Neural cell (in vitro differentiated cells): ENCODE results near the gene NRG3.

Experiments
- CTCF ChIP-seq: fragments of 450-650 bp; IDR thresholded peaks from 2 replicates; pipeline ENCODE4 v1.5.1; 2014; ENCODE audit warnings: antibody characterized with exemption, mild to moderate bottlenecking, moderate library complexity; ENCODE audit not compliant: poor library complexity, severe bottlenecking
- EZH2 ChIP-seq: fragments of 200-600, 300-800 bp; shearing (Covaris generic), sonication (generic); IDR thresholded peaks from 2 replicates; pipeline ENCODE4 v1.6.1; 2014; ENCODE audit warnings: antibody characterized with exemption, low read length, borderline replicate concordance, mild to moderate bottlenecking; ENCODE audit not compliant: insufficient read depth, poor library complexity, severe bottlenecking
- POLR2AphosphoS5 ChIP-seq: IDR thresholded peaks from 2 replicates; pipeline ENCODE4 v1.6.1; 2012
- RAD21 ChIP-seq: fragments of 450-650 bp; conservative IDR thresholded peaks from 2 replicates; pipeline ENCODE4 v1.6.1; 2014; ENCODE audit warnings: antibody characterized with exemption, mild to moderate bottlenecking, moderate library complexity
- TAF1 ChIP-seq: IDR thresholded peaks from 2 replicates; pipeline ENCODE4 v1.6.1; 2012; ENCODE audit warnings: low read depth
- TF ChIP-seq, protein P1 (sequence below): IDR thresholded peaks from 2 replicates; pipeline ENCODE4 v1.6.1; 2012; ENCODE audit warnings: borderline replicate concordance

DNA sequence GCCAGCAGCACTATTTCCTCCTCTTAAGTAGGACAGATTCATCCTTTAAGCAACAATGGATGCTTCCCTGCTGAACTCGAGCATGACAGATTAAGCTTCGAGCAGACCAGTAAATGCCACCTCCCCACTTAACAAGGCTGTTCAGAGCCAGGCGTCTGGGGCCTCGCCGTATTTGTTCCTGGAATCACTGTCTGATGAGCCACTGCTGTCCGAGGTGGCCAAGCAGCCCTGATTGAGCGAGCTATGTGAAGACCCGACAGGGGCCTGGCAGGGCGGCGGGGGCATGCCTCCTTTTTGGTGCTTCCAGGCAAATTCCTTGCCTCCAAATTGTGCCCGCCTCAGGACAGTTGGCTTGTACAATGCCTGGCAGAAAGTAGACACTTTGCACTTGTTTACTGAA, 862.6 kb downstream of the NRG3 start:
- TF ChIP-seq CTCF = no peak
- TF ChIP-seq TAF1 = no peak
- TF ChIP-seq POLR2AphosphoS5 = no peak
- no peak for TF ChIP-seq EZH2
- TF ChIP-seq, protein P1, sequence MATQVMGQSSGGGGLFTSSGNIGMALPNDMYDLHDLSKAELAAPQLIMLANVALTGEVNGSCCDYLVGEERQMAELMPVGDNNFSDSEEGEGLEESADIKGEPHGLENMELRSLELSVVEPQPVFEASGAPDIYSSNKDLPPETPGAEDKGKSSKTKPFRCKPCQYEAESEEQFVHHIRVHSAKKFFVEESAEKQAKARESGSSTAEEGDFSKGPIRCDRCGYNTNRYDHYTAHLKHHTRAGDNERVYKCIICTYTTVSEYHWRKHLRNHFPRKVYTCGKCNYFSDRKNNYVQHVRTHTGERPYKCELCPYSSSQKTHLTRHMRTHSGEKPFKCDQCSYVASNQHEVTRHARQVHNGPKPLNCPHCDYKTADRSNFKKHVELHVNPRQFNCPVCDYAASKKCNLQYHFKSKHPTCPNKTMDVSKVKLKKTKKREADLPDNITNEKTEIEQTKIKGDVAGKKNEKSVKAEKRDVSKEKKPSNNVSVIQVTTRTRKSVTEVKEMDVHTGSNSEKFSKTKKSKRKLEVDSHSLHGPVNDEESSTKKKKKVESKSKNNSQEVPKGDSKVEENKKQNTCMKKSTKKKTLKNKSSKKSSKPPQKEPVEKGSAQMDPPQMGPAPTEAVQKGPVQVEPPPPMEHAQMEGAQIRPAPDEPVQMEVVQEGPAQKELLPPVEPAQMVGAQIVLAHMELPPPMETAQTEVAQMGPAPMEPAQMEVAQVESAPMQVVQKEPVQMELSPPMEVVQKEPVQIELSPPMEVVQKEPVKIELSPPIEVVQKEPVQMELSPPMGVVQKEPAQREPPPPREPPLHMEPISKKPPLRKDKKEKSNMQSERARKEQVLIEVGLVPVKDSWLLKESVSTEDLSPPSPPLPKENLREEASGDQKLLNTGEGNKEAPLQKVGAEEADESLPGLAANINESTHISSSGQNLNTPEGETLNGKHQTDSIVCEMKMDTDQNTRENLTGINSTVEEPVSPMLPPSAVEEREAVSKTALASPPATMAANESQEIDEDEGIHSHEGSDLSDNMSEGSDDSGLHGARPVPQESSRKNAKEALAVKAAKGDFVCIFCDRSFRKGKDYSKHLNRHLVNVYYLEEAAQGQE = no peak
- TF ChIP-seq RAD21 = no peak
